Sigmoid colon (tissue), 4 donors: ENCODE results near the gene ASPRV1.

ENCODE experiments used
- CTCF ChIP-seq, 4 experiments: fragments of 450-650 bp in 3 of 4; fragments of 200-600 bp in 1 of 4; IDR thresholded peaks; one replicate each; pipeline ENCODE4 v1.5.1; 2016 to 2019; ENCODE audit warnings: antibody characterized with exemption in 4 of 4, mild to moderate bottlenecking in 3 of 4, moderate library complexity in 2 of 4
- POLR2A ChIP-seq, 2 donors: fragments of 450-650 bp; IDR thresholded peaks; one replicate each; pipeline ENCODE4 v1.6.1; 2016; ENCODE audit warnings: antibody characterized with exemption in 2 of 2, mild to moderate bottlenecking in 2 of 2, moderate library complexity in 2 of 2
- POLR2AphosphoS5 ChIP-seq, 4 donors: sonication (generic); formaldehyde crosslinking; IDR thresholded peaks; one replicate each; pipeline ENCODE4 v1.6.1; 2017; ENCODE audit warnings: antibody characterized with exemption in 4 of 4

- no peak for TF ChIP-seq CTCF (IDR thresholded peaks at IDR 0.05)
- TF ChIP-seq POLR2AphosphoS5 (IDR thresholded peaks at IDR 0.05) = no peak
- no peak for TF ChIP-seq POLR2A (IDR thresholded peaks at IDR 0.05)
Observed at GRCh38 chr2:69959425-69959824, 2.0 kb downstream of the ASPRV1 start.
